Thoracic aorta (tissue), 2 donors: ENCODE measurements around the gene LIG3. TPM values are rescaled to one million over a fixed set of nuclear protein-coding genes. Genes with fewer than 3 reads are reported as not detected.
"Not testable (repeated sequence)": the region's sequence is repeated elsewhere in the genome, so short reads cannot be mapped to it uniquely, and the experiment has no call there.

Source experiments
- ATAC-seq: fragments of 150-250 bp; one replicate; pipeline ENCODE4 v1.8.0; 2017; ENCODE audit warnings: low read depth; ENCODE audit not compliant: insufficient number of reproducible peaks, low FRiP score
- DNase-seq: peaks from one replicate; pipeline ENCODE4 v3.0.0-alpha.2; 2020; ENCODE audit warnings: low spot score
- H3K27ac ChIP-seq, 2 donors: fragments of 200-600 bp; sonication (generic); 1 replicate in 1 of 2; 2 replicates in 1 of 2; pipeline ENCODE4 v1.5.1; 2016; ENCODE audit warnings: mild to moderate bottlenecking in 2 of 2, moderate library complexity in 2 of 2
- H3K27me3 ChIP-seq: fragments of 200-600 bp; sonication (generic); replicated peaks from 2 replicates; pipeline ENCODE4 v1.6.0; 2016; ENCODE audit warnings: mild to moderate bottlenecking; ENCODE audit not compliant: insufficient read depth
- H3K36me3 ChIP-seq: fragments of 200-600 bp; sonication (generic); one replicate; pipeline ENCODE4 v1.5.1; 2016
- H3K4me1 ChIP-seq, 2 donors: fragments of 200-600 bp; sonication (generic); 1 replicate in 1 of 2; 2 replicates in 1 of 2; pipeline versions ENCODE4 v1.5.1 to v1.6.0; 2016; ENCODE audit warnings: low read depth in 2 of 2, mild to moderate bottlenecking in 1 of 2; ENCODE audit not compliant: control insufficient read depth in 1 of 2
- H3K4me3 ChIP-seq: fragments of 200-600 bp; sonication (generic); 2 replicates; pipeline ENCODE4 v1.5.1; 2016; ENCODE audit warnings: mild to moderate bottlenecking
- H3K9me3 ChIP-seq: fragments of 200-600 bp; sonication (generic); 2 replicates; pipeline ENCODE4 v1.5.1; 2016
- CTCF ChIP-seq: fragments of 200-600 bp; sonication (generic); IDR thresholded peaks from one replicate; pipeline ENCODE4 v1.5.1; 2019; ENCODE audit warnings: antibody characterized with exemption
- total RNA-seq, 2 donors: library from RNA; depleted of rRNA; stranded (reverse); fragments of >200 nt; gene quantifications; one replicate each; pipeline versions ENCODE4 v1.1.0 to v1.2.3, GENCODE V29; 2016

Gene LIG3
- 10 to 100 TPM; 42.8 to 52.0 TPM for total RNA-seq

GRCh38 chr17:34980353-34980680 lies at the start of gene LIG3:
LIG3 (plus strand) TSS chr17:34980512; CDS start chr17:34983006, 2,494 bp downstream.
- Histone ChIP-seq H3K27ac (peak within 1 kb of the TSS; percentile 97 to 98), H3K4me3 (peak within 1 kb of the TSS; percentile 96), H3K4me1 (peaks cover 5 to 33% of the 10 kb centered on the region in 2 donors), H3K9me3 (no peaks in the 10 kb centered on the region), H3K27me3 (no peaks in the 10 kb centered on the region), H3K36me3 (no peaks in the 10 kb centered on the region)
- DNase-seq (peak; percentile 79), ATAC-seq (peak; percentile 89)
- no peak for TF ChIP-seq CTCF

DNA sequence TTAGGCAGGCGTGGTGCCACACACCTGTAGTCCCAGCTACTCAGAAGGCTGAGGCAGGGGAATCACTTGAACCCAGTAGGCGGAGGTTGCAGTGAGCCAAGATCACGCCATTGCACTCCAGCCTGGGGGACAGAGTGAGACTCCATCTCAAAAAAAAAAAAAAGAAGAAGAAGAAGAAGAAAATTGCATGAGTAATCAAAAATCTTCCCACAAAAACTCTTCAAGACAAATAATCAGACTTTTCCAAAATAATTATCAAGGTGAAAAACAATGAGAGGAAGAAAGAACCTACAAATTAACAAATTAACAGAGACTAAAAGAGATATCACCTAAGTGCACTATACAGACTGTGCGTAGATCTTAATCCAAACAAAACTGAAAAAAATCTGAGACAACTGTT lies 29.5 kb upstream of the LIG3 start:
- ATAC-seq, H3K36me3 ChIP-seq, H3K4me1 ChIP-seq, H3K9me3 ChIP-seq, H3K27me3 ChIP-seq, H3K4me3 ChIP-seq, H3K27ac ChIP-seq, DNase-seq: not testable (repeated sequence)

DNA sequence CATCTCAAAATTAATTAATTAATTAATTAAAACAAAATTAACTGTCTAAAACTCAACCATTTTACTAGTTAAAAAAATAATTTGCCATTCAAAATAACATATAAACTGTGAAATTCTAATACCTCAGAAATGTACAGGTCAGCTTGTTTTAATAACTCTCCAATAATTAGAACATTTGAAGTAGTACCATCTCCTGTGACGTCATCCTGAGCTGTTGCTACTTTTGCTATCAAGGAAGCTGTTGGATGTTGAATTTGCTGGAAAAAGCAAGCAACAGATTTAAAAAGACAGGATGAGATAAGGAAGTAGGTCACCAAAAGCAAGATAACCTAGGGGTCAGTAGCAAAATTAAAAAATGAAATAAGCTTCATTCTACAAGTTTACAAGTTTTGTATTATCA lies 21.9 kb upstream of the LIG3 start:
- Histone ChIP-seq H3K4me3 (no peak overlapping the region), H3K27me3 (no peaks in the 10 kb centered on the region), H3K9me3 (no peaks in the 10 kb centered on the region), H3K27ac (no peak overlapping the region), H3K4me1 (peaks cover 13 to 22% of the 10 kb centered on the region in 2 donors), H3K36me3 (no peaks in the 10 kb centered on the region)
- no peak for ATAC-seq
- DNase-seq, result no peak
- no peak for TF ChIP-seq CTCF

- no peaks in the 10 kb centered on the region for H3K9me3 ChIP-seq
- no peaks in the 10 kb centered on the region for H3K27me3 ChIP-seq
- no peak for TF ChIP-seq CTCF
- peak within 1 kb of the TSS; percentile 83 for H3K4me3 ChIP-seq
- ATAC-seq, result peak; percentile 99
- peak within 1 kb of the TSS; percentile 86 to 97 for H3K27ac ChIP-seq
- peaks cover 13 to 26% of the 10 kb centered on the region in 2 donors for H3K4me1 ChIP-seq
- DNase-seq, result peak; percentile 72
- H3K36me3 ChIP-seq, result no peaks in the 10 kb centered on the region
These were observed 19.0 kb upstream of the LIG3 start, which contains the start of the genes CCT6B and ZNF830 for GRCh38 chr17:34961093-34961911. CCT6B (minus strand) TSS chr17:34961460; CDS start chr17:34961393, 67 bp downstream. ZNF830 (plus strand) TSS chr17:34961540; CDS start chr17:34961567, 27 bp downstream.

- DNase-seq (no peak), ATAC-seq (no peak)
- H3K9me3 ChIP-seq, result no peaks in the 10 kb centered on the region
- peaks cover 0 to under 1% of the 10 kb centered on the region in 2 donors for H3K4me1 ChIP-seq
- no peaks in the 10 kb centered on the region for H3K36me3 ChIP-seq
- H3K27ac ChIP-seq, result no peak overlapping the region
- H3K4me3 ChIP-seq, result no peak overlapping the region
- TF ChIP-seq CTCF, result no peak
- no peaks in the 10 kb centered on the region for H3K27me3 ChIP-seq
These were observed 6.1 kb upstream of the LIG3 start for GRCh38 chr17:34974179-34974578.
